Mesenteric fat pad (tissue), 1 donor: ENCODE results near the gene ZBTB38. TPM values are rescaled to one million over a fixed set of nuclear protein-coding genes. Genes with fewer than 3 reads are reported as not detected.

Experiments
- DNase-seq: peaks from one replicate; pipeline ENCODE4 v3.0.0-alpha.2; 2020; ENCODE audit warnings: low spot score
- total RNA-seq: library from RNA; stranded (reverse); fragmentation: NEBNext Ultra II Directional; extraction: Animal tissue kit (Norgen Biotek cat#: 25700); gene quantifications from one replicate; pipeline ENCODE4 v1.2.1, GENCODE V29; 2021
- donor health status: DM: yes; HTN: yes; CAD: no.

ZBTB38 gene
- total RNA-seq, 1 donor from 2014 or later = 75.4 TPM

DNA sequence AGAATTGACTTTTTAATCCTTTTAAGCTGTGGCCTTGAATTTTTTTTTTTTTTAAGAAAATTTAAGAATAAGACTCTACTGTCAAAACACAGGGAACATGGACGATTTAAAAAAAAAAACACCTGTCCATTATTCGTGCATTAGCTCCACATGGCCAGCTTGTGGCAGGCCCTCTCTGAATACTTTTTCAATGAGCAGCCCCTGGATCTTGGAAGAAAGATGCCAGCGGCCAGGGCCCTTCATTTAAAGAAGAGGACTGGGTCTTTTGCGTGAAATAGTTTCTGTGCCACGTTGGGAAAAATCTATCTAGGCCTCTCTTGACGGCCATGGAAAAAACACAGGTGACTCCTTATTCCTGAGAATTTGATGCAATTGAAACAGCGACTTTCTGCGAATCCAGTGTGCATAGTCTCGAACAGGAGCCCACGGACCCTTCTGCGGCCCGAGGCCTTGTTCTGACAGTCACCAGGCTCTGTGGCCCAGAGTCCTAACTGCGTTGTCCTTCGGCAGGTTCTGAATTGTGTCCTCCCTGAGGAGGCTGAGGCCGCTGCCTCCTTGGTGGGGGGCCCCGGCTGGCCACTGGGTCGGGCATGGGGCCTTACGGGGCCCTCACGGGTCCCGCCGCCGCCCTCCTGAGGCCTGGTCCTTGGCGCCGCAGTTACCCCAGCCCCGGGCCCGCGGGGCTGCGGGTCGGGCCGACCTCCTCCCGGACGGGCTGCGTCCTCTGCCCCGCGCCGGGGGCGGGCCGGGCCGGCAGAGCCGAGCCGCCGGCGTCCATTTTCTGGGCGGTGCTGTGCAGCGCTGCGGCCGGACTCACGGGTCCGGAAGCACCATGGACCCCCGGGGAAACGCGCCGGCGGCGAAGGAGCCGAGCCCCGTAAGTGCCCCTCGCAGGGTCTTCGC, 33.5 kb downstream of the ZBTB38 start:
- no peak for DNase-seq

DNA sequence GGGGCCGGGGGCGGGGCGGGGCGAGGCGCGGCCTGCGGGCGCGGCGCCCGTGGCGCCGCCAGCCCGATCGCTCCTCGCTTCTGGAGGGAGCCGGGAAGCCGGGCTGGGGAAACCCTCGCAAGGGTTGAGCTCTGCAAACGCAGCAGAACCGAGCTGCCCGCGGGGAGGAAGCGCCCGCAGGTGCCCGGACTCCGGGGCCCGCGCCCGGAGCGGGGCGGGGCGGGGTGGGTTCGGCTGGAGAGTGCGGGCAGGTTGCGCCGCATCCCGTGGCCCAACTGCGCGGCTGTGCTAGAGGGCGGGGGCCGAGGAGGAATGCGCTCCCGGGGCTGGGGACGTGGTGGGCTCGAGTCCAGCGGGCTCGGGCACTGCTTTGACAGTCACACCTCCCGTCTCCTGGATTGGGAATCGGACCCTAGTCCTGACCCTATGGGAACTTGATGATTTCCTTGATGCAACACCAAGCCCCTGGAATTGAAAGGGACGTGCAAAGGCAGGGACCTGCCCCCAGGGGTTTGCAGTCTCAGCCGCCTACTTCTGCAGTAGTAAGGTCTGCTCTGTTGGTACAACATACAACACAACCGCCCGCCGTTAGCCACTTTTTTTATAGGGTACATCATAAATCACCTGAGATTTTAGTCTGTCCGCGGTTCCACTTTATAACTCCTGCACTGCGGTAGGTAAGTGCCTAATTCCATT, 34.3 kb downstream of the ZBTB38 start:
- DNase-seq = peak; percentile 93

DNA sequence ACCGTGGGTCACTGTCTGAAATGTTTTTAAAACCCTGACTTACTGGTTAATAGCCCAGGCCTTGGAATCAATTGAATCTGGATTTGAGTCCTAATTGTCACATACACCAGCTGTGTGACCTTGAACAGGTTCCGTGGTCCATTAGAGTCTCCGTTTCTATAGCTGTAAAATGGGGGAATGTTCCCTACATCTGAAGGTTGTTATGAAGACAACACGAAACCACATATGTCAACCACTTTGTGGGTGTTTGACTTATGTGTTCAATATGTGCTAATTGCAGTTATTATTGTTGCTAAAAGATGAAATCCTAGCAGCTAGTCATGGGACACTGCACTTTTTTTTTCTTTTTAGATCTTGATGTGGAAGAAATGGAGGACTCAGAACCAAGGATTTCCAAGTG, 35.3 kb downstream of the ZBTB38 start:
- DNase-seq = no peak

DNA sequence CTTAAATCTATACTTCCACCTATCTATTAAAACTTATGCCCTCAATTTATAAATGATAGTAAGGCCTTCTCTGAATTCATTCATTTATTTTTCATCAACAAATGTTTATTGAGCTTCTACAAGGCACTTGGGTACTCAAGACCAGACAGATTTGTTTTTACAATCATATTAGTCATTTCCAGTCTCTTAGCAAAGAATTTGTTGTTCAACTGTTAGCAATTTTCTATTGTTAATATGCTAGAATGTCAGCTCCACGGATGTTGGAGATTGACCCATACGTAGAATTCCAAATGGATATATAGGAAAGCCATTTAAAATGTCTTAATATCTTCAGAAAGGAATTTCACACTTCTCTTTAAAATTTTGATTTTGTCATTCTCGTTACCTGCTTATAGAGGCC, 36.7 kb downstream of the ZBTB38 start:
- no peak for DNase-seq

DNA sequence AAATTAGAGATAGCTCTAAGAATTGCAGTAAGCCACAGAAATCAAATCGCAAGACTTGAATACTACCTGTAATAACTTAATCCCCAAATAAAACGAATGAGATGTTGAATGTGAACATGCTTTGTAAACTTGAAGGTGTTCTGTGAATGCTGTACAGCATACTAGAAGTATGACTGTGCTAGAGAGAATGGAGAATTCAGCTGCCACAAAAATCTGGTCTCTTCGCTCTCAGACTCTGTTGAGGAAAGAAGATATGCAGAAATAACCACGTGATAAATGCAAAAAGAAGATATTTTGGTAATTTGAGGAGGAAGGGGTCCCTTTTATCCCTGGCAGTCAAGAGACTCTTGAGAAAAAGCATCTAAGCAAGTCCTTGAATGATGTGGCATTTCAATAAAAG, 37.3 kb downstream of the ZBTB38 start:
- no peak for DNase-seq

DNA sequence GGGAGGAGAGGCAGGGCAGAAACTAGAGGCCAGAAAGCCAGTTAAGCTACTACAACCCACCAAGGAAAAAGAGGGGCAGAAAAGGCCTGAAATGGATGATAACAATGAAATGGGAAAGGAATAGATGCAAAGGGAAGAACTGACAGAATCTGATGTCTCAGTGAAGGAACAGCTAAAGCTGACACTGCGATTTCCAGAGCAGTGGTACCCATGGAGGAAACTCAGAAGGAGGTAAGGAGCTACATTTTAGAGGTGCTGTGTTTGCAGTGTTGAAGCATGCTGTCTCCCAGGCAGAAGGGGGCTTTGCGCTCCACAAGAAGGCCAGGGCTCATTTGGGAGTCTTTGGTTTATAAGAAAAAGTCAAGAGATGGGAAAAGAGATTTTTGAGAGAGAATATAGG, 38.0 kb downstream of the ZBTB38 start:
- DNase-seq = no peak

DNA sequence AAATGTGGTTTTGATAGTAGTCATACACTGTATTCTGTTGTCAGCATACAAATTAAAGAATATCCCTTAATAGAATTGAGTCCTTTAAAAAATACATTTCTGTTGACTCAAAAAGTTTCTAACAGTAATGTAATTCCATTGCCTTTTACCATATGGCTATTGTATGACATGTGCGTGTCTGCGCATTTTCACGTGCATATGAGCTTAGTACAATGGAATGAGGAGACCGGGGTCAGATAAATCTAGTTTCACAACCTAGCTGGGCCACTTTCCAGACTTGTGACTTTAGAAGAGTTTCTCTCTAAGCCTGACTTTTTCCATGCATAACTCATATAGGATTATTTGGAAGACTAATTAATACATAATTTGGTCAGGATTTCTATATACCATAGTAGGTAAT, 38.7 kb downstream of the ZBTB38 start:
- DNase-seq = no peak

DNA sequence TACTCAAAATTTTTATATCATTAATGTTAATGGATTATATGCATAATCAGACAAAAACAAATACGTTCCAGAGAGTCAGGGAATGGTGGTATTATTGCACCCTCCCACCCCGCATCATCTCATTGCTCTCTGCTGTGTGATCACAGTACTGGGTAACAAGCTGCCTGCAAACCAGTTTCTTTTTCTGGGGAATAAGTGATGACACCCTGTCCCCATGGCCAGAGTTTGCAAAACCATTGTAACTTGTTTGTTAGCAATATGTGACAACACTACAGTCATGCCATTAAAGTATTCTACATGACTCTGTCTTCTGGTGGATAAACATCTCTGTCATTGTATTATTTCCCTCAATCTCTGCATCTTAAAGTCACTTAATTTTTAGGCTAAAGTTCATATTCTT, 39.5 kb downstream of the ZBTB38 start:
- DNase-seq = no peak

DNA sequence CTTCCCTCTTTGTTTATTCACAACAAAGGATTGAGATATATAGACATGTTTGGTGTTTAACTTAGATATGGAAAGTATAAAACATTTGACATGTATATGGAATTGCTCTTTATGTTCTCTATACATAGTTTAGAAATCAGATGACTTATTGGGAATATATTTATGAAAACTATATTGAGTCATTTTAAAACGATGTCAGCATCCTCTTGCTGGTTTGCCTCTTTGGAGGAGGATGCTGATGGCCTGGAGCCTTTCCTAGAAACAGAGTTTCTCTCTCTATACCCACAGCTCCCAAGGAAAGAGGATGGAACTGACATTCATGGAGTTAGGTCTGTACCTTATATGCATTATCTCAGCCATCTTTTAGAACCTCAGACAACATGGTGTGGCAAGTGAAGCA, 40.3 kb downstream of the ZBTB38 start:
- no peak for DNase-seq

DNA sequence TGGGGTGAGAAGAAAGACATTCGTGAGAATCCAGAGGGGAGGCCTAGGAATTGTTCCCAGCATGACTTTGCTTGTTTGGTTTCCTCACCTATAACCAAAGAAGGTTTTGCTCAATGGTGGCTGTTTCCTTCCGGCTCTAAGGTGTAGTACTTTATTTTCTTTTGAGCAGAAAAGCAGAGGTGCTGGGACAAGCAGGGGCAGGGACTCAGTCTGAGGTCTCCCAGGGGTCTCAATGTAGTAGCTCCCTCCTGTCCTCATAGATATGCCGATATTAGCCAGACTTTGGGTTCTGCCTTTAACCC, 41.6 kb downstream of the ZBTB38 start:
- DNase-seq = no peak

DNA sequence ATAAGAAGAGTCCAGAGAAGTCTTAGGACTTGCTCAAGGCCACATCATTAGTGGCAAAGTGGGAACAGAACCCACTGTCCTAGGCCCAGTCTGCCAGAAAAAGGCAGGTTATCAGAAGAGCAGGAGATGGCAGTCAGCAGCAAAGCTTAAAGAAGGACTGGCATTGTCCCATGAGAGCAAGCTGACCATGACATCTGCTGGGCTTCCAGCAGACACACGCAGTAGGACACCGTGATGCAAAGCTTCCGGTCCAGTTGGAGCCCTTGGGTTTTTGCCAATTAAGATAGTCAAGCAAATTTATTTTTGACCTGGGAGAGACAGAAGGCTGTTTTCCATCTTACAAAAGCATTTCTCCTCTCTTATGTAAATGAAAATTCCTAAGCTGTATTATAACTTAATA, 42.1 kb downstream of the ZBTB38 start:
- DNase-seq = no peak

DNA sequence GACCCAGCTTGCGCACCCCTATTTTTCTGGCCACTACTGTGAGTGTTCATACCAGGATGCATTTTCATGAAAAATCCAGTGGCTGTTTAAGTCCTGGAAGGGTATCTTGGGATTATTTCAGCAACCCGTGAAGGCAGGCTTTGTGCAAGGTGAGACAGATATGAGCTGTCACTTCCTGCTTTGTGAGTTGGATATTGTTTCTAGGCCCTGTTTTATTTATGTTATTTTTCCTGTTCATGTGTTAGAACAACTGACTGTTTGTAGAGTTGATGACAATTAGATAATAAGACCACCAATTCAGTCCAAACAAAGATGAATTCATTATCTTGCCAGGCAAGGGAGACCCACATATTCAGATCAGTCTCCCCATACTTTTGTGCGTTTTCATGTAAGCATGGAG, 42.5 kb downstream of the ZBTB38 start:
- DNase-seq = no peak

DNA sequence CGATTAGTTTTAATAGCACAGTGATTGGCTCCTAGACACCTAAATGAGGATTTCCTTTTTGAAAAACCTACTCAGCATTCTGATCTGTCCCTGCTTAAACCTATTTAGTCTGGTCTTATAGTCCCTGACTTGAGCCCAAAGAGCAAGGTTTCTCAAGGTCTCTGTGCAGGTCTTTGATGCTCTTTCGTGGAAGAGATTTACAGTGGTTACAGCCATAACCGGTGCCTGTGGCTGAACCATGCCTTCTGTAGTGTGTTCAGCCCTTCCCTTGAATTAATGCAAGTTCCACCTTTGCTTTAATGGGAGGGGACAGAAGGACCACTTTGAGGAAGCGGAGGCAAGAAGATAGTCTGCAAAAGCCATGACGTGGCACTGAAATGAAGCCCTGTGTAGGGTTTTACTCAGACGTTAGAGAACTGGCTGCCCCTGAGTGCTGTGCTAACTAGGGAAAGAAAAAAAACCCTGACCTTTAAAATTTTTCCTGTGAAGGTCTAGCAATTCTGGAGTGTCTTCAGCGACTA, 43.0 kb downstream of the ZBTB38 start:
- no peak for DNase-seq

DNA sequence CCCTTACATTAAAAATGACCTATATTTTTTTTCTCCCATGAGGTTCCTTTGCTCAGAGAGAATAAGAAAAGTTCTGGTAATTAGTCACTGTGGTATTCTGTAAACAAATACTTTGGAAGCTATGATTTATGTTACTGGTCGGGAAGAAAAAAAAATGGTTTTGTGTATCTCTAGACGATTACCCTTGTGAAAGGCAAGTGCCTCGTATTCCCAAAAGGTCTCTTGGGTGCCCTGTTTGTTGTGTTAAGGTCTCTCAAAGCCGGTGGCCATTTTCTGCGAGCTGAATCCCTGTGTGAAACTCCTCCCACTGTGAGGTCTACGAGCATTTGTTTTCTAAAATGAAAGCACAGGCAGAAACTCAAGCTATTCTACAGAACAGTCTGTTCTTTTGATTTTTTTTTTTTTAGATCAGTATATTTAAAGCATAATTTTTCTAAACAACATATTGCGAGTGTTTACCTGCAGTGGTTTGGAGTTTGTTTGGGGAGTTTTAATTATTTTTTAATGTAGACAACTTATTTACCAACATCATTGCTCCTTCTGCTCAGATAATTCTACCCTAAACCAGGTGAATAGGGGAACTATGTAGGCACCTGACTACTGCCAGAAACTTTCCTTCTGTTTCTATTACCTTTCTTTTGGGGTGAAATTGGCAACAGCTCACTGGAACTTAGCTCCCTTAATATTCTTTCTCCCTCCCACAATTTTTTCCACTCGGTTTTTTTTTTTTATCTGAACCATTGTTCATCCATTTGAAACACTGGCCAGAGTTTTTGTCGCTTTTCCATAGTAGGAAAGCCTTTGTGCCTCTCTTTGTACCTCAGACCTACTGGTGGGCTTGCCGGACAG, 44.0 kb downstream of the ZBTB38 start:
- no peak for DNase-seq

DNA sequence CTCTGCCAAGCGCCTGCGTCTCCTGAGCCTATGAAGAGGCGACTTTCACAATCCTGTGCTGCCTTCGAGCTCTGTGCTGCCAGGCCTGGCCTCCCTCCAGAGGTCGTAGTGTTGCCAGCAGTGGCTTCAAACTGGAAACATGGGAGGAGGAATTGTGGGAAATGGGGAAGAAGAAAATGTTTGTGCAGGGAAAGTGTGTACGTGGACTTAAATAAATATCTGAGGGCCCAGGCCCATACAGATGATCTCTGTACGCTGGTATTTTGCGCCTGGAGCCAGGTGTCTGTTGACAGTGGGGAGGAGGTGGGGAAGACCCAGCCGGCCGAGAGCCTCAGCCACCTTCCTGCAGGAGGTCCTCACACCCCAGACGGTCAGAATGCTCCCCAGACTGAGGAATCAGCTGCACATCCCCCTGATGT, 44.6 kb downstream of the ZBTB38 start:
- DNase-seq = peak; percentile 93

DNA sequence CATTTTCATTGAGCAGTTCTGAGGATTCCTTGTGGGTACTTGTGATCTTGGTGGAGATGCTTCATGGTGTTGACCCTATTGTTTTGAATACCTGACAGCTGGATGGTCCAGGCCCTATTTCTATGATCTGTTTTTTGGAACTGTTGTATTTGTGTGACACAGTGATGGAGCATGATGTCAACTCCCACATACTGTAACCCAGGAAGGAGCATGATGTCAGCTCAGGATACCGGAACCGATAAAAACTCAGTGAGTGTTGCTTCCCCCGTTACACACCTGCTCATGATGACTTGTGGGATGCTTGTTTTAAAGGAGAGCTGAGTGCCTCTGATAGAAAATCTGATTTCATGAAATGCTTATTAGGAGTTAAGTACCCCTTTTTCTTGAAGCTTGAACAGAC, 45.1 kb downstream of the ZBTB38 start:
- no peak for DNase-seq

DNA sequence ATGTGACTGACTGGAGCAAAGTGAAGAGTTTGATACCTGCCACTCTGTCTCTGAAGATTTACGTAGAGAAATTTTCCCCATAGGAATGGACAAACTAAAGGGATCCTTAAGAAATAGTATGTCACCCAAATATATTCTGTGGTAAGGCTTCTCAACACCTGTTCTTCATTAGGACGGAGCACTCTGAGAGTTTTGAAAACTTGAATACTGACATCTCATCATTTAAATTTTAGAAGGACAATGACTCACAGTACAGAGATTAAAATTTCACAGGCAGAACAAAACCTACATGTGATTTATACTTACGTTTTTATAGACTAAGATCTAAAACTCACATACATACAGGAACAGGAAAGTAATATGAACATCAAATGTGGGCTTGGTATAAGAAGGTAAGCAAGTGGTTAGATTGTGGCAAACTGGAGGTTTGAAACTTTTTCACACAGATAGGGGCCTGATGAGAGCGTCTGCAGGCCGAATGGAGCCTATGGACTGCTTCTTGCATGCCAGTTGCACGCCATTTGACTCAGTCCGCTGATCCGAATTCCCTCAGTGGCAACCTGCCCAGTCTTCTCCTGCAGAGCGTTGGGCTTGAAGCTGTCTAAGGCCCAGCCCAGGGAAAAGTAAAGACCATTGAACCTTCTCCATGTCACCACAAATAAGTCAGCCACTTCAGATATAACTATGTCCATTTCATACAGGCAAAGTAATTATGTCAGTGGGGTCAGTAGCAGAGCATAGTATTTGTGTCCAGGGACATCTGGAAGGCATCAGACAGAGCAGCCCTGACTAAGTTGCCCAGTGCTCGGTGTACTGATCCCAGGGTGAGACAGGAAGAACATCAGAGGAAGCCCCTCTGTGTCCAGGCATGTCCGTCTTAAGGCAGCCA, 45.7 kb downstream of the ZBTB38 start:
- no peak for DNase-seq

DNA sequence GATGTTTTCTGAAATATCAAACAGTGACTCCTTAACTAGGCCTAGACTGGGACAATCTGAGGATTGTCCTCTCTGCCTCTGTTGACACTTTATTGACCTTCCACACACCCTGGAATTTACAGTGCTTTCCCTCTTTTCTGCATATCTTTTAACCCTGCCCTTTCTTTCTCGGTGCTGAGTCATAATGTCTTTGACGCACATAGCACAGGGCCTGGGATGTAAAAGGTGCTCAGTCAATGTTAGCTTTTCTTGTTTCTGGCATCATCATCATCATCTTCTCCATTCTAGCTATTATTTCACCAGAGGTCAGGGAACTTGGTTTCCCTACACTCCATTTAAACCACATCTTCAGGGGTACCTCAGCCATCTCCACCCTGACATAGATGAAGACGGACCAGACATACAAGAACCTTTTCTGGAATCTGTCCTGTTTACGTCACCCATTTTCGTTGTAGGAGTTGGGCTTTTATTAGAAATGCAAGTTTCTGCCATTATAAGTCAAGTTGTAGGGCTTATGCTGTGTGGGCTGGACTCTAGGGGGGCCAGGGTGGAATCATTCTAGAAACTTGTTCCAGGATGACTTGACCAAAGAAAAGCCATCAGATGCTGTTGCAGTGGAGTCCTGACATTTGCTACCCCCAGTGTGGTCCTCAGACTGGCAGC, 46.6 kb downstream of the ZBTB38 start:
- DNase-seq = no peak

DNA sequence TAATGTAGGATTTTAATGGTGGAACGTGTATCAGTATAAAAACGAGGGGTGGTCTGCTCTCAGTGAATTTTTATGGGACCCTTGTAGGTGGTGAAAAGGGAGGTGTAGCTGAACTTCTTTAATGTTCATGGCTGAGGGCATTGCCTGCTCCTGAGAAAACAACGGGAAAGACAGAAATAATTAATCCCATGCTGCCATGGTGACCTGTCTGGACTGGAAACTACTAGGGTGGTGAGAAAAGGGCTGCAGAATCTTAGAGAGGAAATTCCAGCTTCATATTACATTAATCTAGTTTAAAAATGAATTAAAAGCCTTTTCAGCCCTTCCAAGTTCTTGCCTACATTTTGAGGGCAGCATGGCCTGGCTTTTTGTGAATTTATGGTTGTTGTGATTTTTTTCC, 47.6 kb downstream of the ZBTB38 start:
- DNase-seq = no peak
